HEK293T (cell line): ENCODE results near the gene SV2B.
A peak's percentile ranks its signal among the peaks of the same experiment; 100 is the strongest.

Experiments
- CTCF ChIA-PET: fragments of 350-600 bp; formaldehyde crosslinking; extraction: SDS; loops from one replicate; lab custom pipeline; 2021; ENCODE audit warnings: antibody characterized with exemption, inconsistent platforms; lab: Yijun Ruan, JAX
- POLR2A ChIA-PET: fragments of 350-600 bp; formaldehyde crosslinking; extraction: SDS; loops from one replicate; lab custom pipeline; 2020; ENCODE audit warnings: antibody characterized with exemption, inconsistent platforms; lab: Yijun Ruan, JAX
- DNase-seq: peaks from one replicate; pipeline ENCODE4 v3.0.0; 2012; ENCODE audit warnings: mixed read lengths; ENCODE audit errors: extremely low spot score
- ARNT ChIP-seq: fragments of 450-650 bp; IDR thresholded peaks from 2 replicates; pipeline ENCODE4 v1.6.1; 2017; ENCODE audit warnings: mild to moderate bottlenecking
- BHLHE40 ChIP-seq: fragments of 450-650 bp; IDR thresholded peaks from 2 replicates; pipeline ENCODE4 v1.6.1; 2016; ENCODE audit warnings: mild to moderate bottlenecking, moderate library complexity, borderline replicate concordance
- CTBP1 ChIP-seq: fragments of 450-650 bp; IDR thresholded peaks from 2 replicates; pipeline ENCODE4 v1.6.1; 2016; ENCODE audit warnings: borderline replicate concordance
- ELF4 ChIP-seq: fragments of 450-650 bp; IDR thresholded peaks from 2 replicates; pipeline ENCODE4 v1.6.1; 2017; ENCODE audit warnings: antibody characterized with exemption
- FOXA1 ChIP-seq: fragments of 450-650 bp; IDR thresholded peaks from 2 replicates; pipeline ENCODE4 v1.6.1; 2016; ENCODE audit warnings: mild to moderate bottlenecking
- FOXK2 ChIP-seq: fragments of 450-650 bp; IDR thresholded peaks from 2 replicates; pipeline ENCODE4 v1.6.1; 2016; ENCODE audit warnings: mild to moderate bottlenecking
- FOXM1 ChIP-seq: fragments of 450-650 bp; IDR thresholded peaks from 2 replicates; pipeline ENCODE4 v1.6.1; 2017; ENCODE audit warnings: mild to moderate bottlenecking, borderline replicate concordance
- HDGF ChIP-seq: fragments of 450-650 bp; IDR thresholded peaks from 2 replicates; pipeline ENCODE4 v1.6.1; 2017; ENCODE audit warnings: antibody characterized with exemption, borderline replicate concordance
- L3MBTL2 ChIP-seq: fragments of 450-650 bp; conservative IDR thresholded peaks from 2 replicates; pipeline ENCODE4 v1.6.1; 2016; ENCODE audit warnings: mild to moderate bottlenecking
- LEF1 ChIP-seq: fragments of 450-650 bp; IDR thresholded peaks from 2 replicates; pipeline ENCODE4 v1.6.1; 2017; ENCODE audit warnings: mild to moderate bottlenecking, borderline replicate concordance
- NFRKB ChIP-seq: fragments of 450-650 bp; IDR thresholded peaks from 2 replicates; pipeline ENCODE4 v1.6.1; 2016; ENCODE audit warnings: mild to moderate bottlenecking, moderate library complexity
- PKNOX1 ChIP-seq: fragments of 450-650 bp; IDR thresholded peaks from 2 replicates; pipeline ENCODE4 v1.6.1; 2016
- SP1 ChIP-seq: fragments of 450-650 bp; IDR thresholded peaks from 2 replicates; pipeline ENCODE4 v1.6.1; 2017
- SUZ12 ChIP-seq: fragments of 450-650 bp; IDR thresholded peaks from 2 replicates; pipeline ENCODE4 v1.6.1; 2016; ENCODE audit warnings: mild to moderate bottlenecking
- TARDBP ChIP-seq: fragments of 450-650 bp; IDR thresholded peaks from 2 replicates; pipeline ENCODE4 v1.6.1; 2016
- ZNF384 ChIP-seq: fragments of 450-650 bp; IDR thresholded peaks from 2 replicates; pipeline ENCODE4 v1.6.1; 2016

The SV2B gene

DNA sequence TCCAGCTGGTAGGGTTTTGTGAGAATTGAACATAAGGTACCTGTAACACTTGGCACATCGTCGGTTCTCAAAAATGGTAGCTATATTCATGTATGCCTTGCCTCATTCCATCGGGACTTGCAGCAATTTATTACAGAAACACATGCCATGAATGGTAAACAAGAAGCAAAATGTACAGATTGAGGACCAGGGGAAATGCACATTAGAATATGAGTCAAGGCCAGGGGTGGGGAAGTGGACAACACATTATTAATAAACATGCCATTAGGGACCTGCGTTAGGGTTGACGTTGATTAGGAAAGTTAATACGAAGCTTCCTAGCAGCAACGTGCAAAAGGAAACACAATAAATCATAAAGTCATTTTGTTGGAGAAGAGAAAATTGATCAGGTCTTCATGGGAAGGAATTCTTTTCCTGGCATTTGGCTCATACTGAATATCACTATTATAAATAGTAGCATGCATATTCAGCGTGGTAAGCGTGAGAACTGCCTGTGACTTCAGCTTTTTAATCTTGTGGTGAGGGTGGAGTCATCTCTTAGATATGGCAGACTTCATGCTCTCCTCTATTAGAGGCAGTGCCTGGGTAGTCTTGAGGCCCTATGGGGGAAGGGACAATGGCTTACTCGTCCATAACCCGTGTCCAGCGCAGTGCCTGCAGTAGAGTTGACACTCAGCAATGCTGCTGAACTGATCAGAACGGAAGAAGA lies 184.9 kb downstream of the SV2B start:
- ChIA-PET POLR2A (no interaction called here), CTCF (interaction anchor here (0.5 kb wide), 1 partner anchor 876 kb away, joined by 3 read pairs; no protein-coding TSS in a partner anchor)
- DNase-seq: no peak
- TF ChIP-seq ZNF384 (no peak), ELF4 (no peak), NFRKB (no peak), SUZ12 (no peak), LEF1 (no peak), PKNOX1 (no peak)

DNA sequence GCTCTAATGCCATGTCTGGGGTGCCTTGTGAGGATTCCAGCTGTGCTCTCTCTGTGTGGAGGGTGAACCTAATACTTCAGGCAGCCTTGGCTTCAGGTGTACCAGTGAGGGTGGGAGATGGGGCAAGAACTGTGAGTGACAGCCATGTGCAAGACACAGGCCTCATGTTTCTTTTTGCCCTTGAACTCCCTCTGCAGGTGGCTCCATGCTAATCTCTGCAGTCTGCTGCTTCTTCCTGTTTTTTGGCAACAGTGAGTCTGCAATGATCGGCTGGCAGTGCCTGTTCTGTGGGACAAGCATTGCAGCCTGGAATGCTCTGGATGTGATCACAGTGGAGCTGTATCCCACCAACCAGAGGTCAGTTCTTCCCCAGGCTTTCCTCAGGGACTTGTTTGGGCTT lies 189.3 kb downstream of the SV2B start:
- DNase-seq: no peak
- ChIA-PET CTCF (no interaction called here), POLR2A (no interaction called here)
- TF ChIP-seq PKNOX1 (0 out of 2 replicates have a peak, but pooled peaks have one; percentile 19), LEF1 (no peak)

DNA sequence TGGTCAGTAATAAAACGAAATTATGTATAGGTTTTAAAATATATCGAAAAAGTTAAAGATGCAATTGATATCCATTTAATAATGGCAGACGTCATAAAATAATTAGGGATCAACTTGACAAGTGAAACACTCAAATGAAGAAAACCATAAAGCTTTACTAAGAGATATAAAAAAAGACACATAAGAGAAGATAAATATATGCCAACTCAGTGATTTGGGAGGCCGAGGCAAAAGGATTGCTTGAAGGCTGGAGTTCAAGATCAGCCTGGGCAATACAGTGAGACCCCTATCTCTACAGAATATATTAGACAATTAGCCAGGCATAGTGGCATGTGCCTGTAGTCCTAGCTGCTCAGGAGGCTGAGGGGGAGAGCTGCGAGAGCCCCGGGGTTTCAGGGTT lies 190.5 kb downstream of the SV2B start:
- DNase-seq: no peak
- TF ChIP-seq SUZ12 (no peak), FOXK2 (no peak), BHLHE40 (no peak), CTBP1 (no peak), LEF1 (no peak), L3MBTL2 (no peak), HDGF (no peak), TARDBP (no peak), NFRKB (no peak), SP1 (no peak), FOXM1 (no peak), FOXA1 (no peak), ELF4 (no peak), PKNOX1 (no peak), ARNT (no peak), ZNF384 (no peak)
- POLR2A ChIA-PET: no interaction called here
- CTCF ChIA-PET: no interaction called here

- POLR2A ChIA-PET: no interaction called here
- no peak for TF ChIP-seq NFRKB
- TF ChIP-seq ZNF384: no peak
- no peak for TF ChIP-seq FOXK2
- CTCF ChIA-PET: no interaction called here
- peak; percentile 25 for DNase-seq
Observed at GRCh38 chr15:91291673-91292072, 191.6 kb downstream of the SV2B start.

- ChIA-PET POLR2A (no interaction called here), CTCF (no interaction called here)
- TF ChIP-seq SP1: no peak
- TF ChIP-seq HDGF: no peak
- no peak for TF ChIP-seq FOXA1
- no peak for TF ChIP-seq NFRKB
- TF ChIP-seq SUZ12: no peak
- no peak for TF ChIP-seq CTBP1
- no peak for TF ChIP-seq ELF4
- no peak for TF ChIP-seq PKNOX1
- TF ChIP-seq ARNT: no peak
Observed at GRCh38 chr15:91294344-91294743, 194.3 kb downstream of the SV2B start.

GRCh38 chr15:91294795-91295194 lies 194.7 kb downstream of the SV2B start:
- ChIA-PET CTCF (no interaction called here), POLR2A (no interaction called here)
- TF ChIP-seq HDGF (no peak), FOXK2 (no peak), LEF1 (no peak), FOXA1 (no peak), ZNF384 (no peak), PKNOX1 (no peak), TARDBP (no peak)
- no peak for DNase-seq

More at GRCh38 chr15:91294344-91294743, 194.3 kb downstream of the SV2B start:
- DNase-seq: no peak
